NCI-H2107 (cell line): ENCODE results near the gene NSMCE3.

Experiments
- DNase-seq: peaks from one replicate; lab custom pipeline; 2025; lab: John Stamatoyannopoulos, UW

The NSMCE3 gene

GRCh38 chr15:29269485-29270168, at the start of gene NSMCE3:
Gene NSMCE3 (minus strand): TSS chr15:29269822. CDS start chr15:29269705, 117 bp downstream.
- peak; percentile 7 for DNase-seq

GRCh38 chr15:29316422-29316821, 46.8 kb upstream of the NSMCE3 start:
- DNase-seq = no peak

DNA sequence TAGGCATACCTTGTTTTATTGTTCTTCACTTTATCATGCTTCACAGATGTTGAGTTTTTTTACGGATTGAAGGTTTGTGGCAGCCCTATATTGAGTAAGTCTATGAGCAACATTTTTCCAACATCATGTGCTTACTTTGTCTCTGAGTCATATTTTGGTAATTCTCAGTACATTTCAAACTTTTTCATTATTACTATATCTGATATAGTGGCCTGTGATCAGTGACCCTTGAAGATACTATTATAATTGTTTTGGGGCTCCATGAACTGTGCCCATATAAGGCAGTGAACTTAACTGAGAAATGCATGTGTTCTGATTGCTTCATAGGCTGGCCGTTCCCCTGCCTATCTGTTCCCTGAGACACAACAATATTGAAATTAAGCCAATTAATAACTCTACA, 42.8 kb upstream of the NSMCE3 start:
- DNase-seq = no peak

GRCh38 chr15:29311696-29312095, 42.1 kb upstream of the NSMCE3 start:
- no peak for DNase-seq

DNA sequence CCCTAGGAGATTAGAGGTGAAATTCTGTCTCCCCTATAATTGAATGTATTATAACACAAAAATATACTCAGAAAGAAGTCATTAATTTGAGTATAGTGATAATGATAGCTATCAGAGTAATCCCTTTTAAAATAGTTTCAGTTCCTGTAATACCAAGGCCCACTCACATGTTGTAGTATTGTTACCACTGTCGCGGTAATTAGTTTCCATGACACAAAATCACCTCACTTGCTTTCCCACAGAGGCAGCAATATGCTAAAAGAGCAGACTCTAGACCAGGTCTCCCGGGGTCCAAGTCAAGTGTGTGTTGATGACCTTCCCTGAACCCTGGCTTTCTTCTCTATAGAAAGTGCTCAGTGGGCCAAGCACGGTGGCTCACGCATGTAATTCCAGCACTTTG, 39.5 kb upstream of the NSMCE3 start:
- no peak for DNase-seq

GRCh38 chr15:29308299-29308698, 38.7 kb upstream of the NSMCE3 start:
- no peak for DNase-seq

DNA sequence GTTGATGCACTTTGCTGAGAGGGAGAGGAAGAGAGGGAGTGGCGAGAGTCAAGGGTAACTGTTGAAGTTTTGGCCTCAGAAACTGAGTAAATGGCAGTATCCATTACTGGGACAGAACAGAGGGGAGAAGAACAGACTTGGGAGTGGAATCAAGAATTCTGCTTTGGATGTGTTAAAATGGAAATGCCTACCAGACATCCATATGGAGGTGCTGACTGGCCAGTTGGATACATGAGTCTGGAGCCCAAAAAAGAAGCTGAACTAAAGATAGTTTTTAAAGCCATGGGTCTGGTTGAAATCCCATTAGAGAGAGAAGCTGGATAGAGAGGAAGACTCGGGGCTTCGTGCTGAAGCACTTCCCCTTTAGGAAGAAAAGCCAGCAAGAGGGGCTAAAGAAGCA, 35.9 kb upstream of the NSMCE3 start:
- DNase-seq = no peak

- DNase-seq = no peak
Measured at GRCh38 chr15:29302871-29303270, 33.2 kb upstream of the NSMCE3 start.

GRCh38 chr15:29299784-29300183, 30.2 kb upstream of the NSMCE3 start:
- DNase-seq = no peak

GRCh38 chr15:29299331-29299730, 29.7 kb upstream of the NSMCE3 start:
- DNase-seq = no peak

DNA sequence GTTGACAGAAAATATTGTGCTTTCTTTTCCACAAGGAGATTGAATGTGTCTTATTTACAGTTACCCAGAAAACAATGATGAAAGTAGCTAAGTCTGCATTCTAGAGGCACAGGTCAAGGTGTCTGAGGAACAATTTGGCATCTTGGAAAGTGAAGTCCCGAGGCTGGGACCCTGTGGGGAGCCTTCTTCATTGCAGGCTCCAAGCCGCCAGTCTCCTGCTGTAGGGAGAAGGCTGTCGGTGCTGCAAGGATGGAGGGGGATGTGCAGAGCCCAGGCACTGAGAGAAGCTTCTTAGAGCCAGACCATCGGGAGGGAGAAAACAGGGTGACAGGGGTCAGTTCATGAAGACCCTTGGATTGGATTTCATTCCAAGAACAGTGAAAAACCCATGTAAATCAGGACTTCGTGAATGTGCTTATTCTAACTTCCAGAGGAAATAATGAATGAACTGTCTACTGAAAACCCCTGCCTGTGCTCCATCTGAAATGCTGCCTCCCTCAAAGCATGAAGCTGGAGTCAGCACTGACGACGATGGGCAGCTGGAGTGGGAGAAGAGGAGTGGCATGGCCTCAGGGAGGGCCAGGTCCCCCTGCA, 25.2 kb upstream of the NSMCE3 start:
- DNase-seq = no peak

DNA sequence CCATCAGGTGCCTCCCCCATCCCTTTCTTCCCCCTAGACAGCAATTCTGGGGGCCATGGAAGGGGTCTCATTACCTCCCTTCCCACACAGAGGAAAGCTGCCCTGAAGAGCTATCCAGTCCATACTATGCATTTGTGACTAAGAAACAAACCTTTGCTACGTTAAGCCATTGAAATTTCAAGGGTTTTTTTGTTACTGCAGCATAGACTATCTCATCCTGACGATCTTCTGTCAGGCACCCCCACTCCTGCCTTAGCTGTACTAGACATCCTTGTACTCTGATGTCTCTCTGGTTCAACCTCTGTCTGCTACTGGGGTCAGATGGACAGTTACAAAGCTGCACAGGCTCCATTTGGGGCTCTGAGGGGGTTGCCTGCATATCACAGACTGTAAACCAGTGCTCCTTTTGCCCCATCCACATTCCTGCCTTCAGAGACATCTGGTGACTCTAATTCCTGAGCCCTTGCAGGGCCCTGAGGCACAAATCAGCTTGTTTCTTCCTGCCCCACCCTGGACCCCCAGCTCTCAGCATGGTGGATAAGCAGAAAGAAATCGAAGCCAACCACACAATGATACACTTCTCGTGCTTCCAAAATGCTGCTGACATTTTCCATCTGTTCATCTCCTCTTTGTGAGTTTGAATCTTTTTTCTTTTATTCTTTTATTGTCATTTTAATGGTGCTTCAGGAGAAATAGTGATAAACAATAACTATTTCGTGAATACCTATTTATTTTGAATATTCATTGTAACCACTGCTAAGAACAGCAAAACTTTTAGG, 21.6 kb upstream of the NSMCE3 start:
- no peak for DNase-seq

DNA sequence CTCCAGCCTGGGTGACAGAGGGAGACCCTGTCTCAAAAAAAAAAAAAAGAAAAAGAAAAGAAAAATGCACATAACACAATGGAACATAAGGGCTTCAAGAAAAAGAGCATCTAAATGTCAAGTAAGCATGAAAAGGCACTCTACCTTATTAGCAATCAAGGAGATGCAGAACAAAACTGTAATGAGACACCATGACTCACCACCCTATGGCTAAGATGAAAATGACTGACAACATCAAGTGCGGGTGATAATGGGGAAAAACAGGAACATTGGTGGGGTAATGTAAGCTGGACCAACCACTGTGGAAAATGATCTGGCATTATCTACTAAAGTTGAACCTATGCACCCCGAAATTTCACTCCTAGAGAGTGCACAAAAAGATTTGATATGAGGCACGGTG, 19.6 kb upstream of the NSMCE3 start:
- no peak for DNase-seq

- no peak for DNase-seq
Measured at GRCh38 chr15:29285386-29285785, 15.8 kb upstream of the NSMCE3 start.

- DNase-seq = no peak
Measured at GRCh38 chr15:29283381-29283780, 13.8 kb upstream of the NSMCE3 start.

- DNase-seq = no peak
Measured at GRCh38 chr15:29280514-29280913, 10.9 kb upstream of the NSMCE3 start.

- no peak for DNase-seq
Measured at GRCh38 chr15:29278436-29279105, 8.9 kb upstream of the NSMCE3 start.

DNA sequence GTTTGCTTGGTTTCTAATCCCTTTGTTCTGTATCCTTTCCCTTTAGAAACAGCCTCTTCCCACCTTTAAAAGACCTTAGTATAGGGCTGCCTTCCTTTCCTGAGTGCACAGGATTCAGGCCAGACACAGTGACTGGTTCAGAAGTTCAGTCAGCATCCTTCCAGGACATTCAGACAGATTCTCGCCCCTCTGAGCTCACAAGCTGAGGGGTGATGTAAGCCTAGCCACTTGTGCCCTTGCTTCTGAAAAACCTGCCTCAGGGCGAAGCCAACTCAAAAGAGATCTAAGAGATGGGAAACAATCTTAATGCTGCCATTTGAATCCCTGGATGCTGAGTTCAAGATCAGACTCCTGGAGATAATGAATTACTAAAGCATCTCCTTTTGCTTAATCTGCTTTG, 6.7 kb upstream of the NSMCE3 start:
- no peak for DNase-seq

GRCh38 chr15:29275855-29276254, 6.2 kb upstream of the NSMCE3 start:
- no peak for DNase-seq

DNA sequence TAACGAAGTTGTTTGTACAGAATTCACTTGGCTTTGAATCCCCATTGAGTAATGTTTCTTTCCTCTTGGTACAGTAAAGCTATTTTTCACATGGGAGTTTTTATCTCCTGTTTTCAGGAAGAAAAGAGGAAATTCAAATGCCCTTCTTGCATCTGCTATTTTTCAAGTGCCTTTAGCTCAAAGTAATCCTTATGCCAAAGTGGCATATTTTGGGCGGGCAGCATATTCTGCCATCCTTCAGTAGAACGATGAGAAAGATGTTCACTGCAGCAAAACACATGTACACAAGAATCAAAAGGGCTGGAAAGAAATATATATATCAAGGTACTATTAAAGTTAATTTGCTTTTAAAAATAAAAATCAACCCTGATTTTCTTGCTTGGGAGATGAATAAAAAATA, 5.3 kb upstream of the NSMCE3 start:
- DNase-seq = no peak

DNA sequence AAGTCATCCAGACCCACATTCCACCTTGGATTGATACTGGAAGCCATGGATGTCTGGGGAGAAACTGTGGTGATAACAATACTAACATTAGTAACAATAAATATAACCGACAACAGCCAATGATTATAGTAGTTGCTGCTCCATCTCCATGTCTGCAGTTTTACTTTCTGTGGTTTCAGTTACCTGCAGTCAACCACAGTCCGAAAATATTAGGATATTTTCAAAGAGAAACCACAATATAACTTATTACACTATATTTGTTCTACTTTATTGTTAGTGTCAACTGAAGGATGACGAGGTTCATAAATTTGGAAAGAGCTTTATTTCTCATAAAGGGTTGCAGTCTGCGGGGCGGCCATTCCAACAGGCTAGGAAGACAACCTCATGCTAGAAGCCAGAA, 2.6 kb upstream of the NSMCE3 start:
- DNase-seq = no peak

GRCh38 chr15:29270976-29271375, 1.4 kb upstream of the NSMCE3 start:
- DNase-seq = no peak
